ENCODE measurements around the gene ITGA4.

GRCh38 chr2:181581534-181581933 is 124.3 kb downstream of the ITGA4 start:
- TF ChIP-seq CTCF (IDR thresholded peaks at IDR 0.05) = no peak
- no peak for TF ChIP-seq POLR2A (IDR thresholded peaks at IDR 0.05)

Data from breast epithelium (tissue), 3 donors.